AG04449 (cell line): Measurements from ENCODE around the gene FYB1.

ENCODE experiments used
- CTCF ChIA-PET: fragments of 350-600 bp; formaldehyde crosslinking; extraction: SDS; loops from one replicate; lab custom pipeline; 2021; ENCODE audit warnings: antibody characterized with exemption; lab: Yijun Ruan, JAX
- POLR2A ChIA-PET: fragments of 400-600, 350-600 bp; formaldehyde crosslinking; extraction: SDS; loops from one replicate; lab custom pipeline; 2020; ENCODE audit warnings: antibody characterized with exemption, inconsistent platforms; lab: Yijun Ruan, JAX
- DNase-seq: peaks from one replicate; pipeline ENCODE4 v3.0.0-alpha.2; 2010; ENCODE audit warnings: low read depth, low spot score
- H3K4me3 ChIP-seq: 2 replicates; pipeline ENCODE4 v1.5.1; 2011; ENCODE audit warnings: low read depth, mild to moderate bottlenecking, control low read depth, low read length
- CTCF ChIP-seq: IDR thresholded peaks from one replicate; pipeline ENCODE4 v1.5.1; 2011; ENCODE audit warnings: mild to moderate bottlenecking, moderate library complexity, low read length, control low read depth, inconsistent platforms; ENCODE audit not compliant: insufficient read depth; ENCODE audit errors: missing control alignments

The FYB1 gene

GRCh38 chr5:39219437-39219836, at the start of gene FYB1:
TSS of gene FYB1 (minus strand) at chr5:39219563. CDS start at chr5:39202960, 16,603 bp downstream.
- ChIA-PET CTCF (interaction anchor here (0.8 to 9.3 kb wide), 13 partner anchors 9 to 359 kb away, joined by 3 to 166 read pairs (median 25); no protein-coding TSS in a partner anchor), POLR2A (no interaction called here)
- no peak for DNase-seq
- no peak for TF ChIP-seq CTCF
- no peak within 1 kb of the TSS for H3K4me3 ChIP-seq

- no peak overlapping the region for H3K4me3 ChIP-seq
- DNase-seq, result no peak
- ChIA-PET CTCF (interaction anchor here (1.4 to 6.7 kb wide), 2 partner anchors 16 to 49 kb away, joined by 6 to 34 read pairs; partner anchors contain the start of gene FYB1), POLR2A (no interaction called here)
- no peak for TF ChIP-seq CTCF
Observed at GRCh38 chr5:39267186-39267585, 47.8 kb upstream of the FYB1 start.

- H3K4me3 ChIP-seq, result no peak overlapping the region
- no peak for TF ChIP-seq CTCF
- DNase-seq, result no peak
- ChIA-PET POLR2A (no interaction called here), CTCF (interaction anchor here (1.4 to 6.7 kb wide), 2 partner anchors 17 to 49 kb away, joined by 6 to 34 read pairs; partner anchors contain the start of gene FYB1)
Observed at GRCh38 chr5:39266442-39266841, 47.1 kb upstream of the FYB1 start.

GRCh38 chr5:39264528-39264927, 45.2 kb upstream of the FYB1 start:
- ChIA-PET POLR2A (no interaction called here), CTCF (interaction anchor here (0.9 to 6.7 kb wide), 4 partner anchors 10 to 47 kb away, joined by 3 to 34 read pairs (median 7); partner anchors contain the start of gene FYB1)
- no peak overlapping the region for H3K4me3 ChIP-seq
- no peak for TF ChIP-seq CTCF
- no peak for DNase-seq

- no peak for TF ChIP-seq CTCF
- DNase-seq, result no peak
- H3K4me3 ChIP-seq, result no peak overlapping the region
- POLR2A ChIA-PET, result no interaction called here
- CTCF ChIA-PET, result interaction anchor here (2.4 to 6.7 kb wide), 2 partner anchors 21 to 45 kb away, joined by 8 to 34 read pairs; partner anchors contain the start of gene FYB1
Observed at GRCh38 chr5:39262981-39263380, 43.6 kb upstream of the FYB1 start.

GRCh38 chr5:39260095-39260494, 40.7 kb upstream of the FYB1 start:
- POLR2A ChIA-PET, result no interaction called here
- H3K4me3 ChIP-seq, result no peak overlapping the region
- no peak for DNase-seq
- CTCF ChIA-PET, result interaction anchor here (1.2 kb wide), 2 partner anchors 24 to 43 kb away, joined by 4 to 6 read pairs; no protein-coding TSS in a partner anchor
- TF ChIP-seq CTCF, result no peak
